PC-3 (cell line): ENCODE data around the gene WFS1. TPM values are rescaled to one million over a fixed set of nuclear protein-coding genes. Genes with fewer than 3 reads are reported as not detected.

Source experiments
- total RNA-seq: library from RNA; depleted of rRNA; stranded (reverse); fragments of >200 nt; gene quantifications from 2 replicates; pipeline ENCODE4 v1.2.3, GENCODE V29; 2014; rRNA removed

The WFS1 gene
- total RNA-seq, 1 experiment from 2014 or later, result 35.7 TPM

Other genes with a start within 250 kb of the WFS1 start
- 0.04 and 0.75 TPM in 2 replicates for gene JAKMIP1, start 69.3 kb upstream of the WFS1 start, total RNA-seq
- 7.0 and 9.5 TPM in 2 replicates for gene PPP2R2C, start 202.8 kb downstream of the WFS1 start, total RNA-seq